Smooth muscle cell (in vitro differentiated cells): Measurements from ENCODE around the gene MLLT6. TPM values are rescaled to one million over a fixed set of nuclear protein-coding genes. Genes with fewer than 3 reads are reported as not detected.
A peak's percentile ranks its signal among the peaks of the same experiment; 100 is the strongest.

ENCODE experiments used
- DNase-seq: peaks from one replicate; lab custom pipeline; 2025; ENCODE audit not compliant: unreplicated experiment; lab: John Stamatoyannopoulos, UW
- H2AFZ ChIP-seq: fragments of 200-600 bp; sonication (generic); 2 replicates; pipeline ENCODE4 v1.6.0; 2016; ENCODE audit warnings: antibody characterized with exemption, low read depth, mild to moderate bottlenecking
- H3F3A ChIP-seq: fragments of 200-600 bp; sonication (generic); 2 replicates; pipeline ENCODE4 v1.6.0; 2017; ENCODE audit warnings: antibody characterized with exemption, low read depth
- H3K27ac ChIP-seq: fragments of 200-600 bp; sonication (generic); 2 replicates; pipeline ENCODE4 v1.5.1; 2016; ENCODE audit warnings: low read depth, mild to moderate bottlenecking
- H3K27me3 ChIP-seq: fragments of 200-600 bp; sonication (generic); 2 replicates; pipeline ENCODE4 v1.6.1; 2016; ENCODE audit warnings: low read depth, mild to moderate bottlenecking
- H3K36me3 ChIP-seq: fragments of 200-600 bp; sonication (generic); 2 replicates; pipeline ENCODE4 v1.5.1; 2016; ENCODE audit warnings: low read depth
- H3K4me1 ChIP-seq: fragments of 200-600 bp; sonication (generic); 2 replicates; pipeline ENCODE4 v1.5.1; 2016; ENCODE audit warnings: low read depth
- H3K4me2 ChIP-seq: fragments of 200-600 bp; sonication (generic); 2 replicates; pipeline ENCODE4 v1.6.0; 2016; ENCODE audit warnings: mild to moderate bottlenecking
- H3K4me3 ChIP-seq: fragments of 200-600 bp; sonication (generic); 2 replicates; pipeline ENCODE4 v1.5.1; 2016; ENCODE audit warnings: mild to moderate bottlenecking
- H3K79me2 ChIP-seq: fragments of 200-600 bp; sonication (generic); 2 replicates; pipeline ENCODE4 v1.6.0; 2016; ENCODE audit warnings: low read depth, mild to moderate bottlenecking
- H3K9ac ChIP-seq: fragments of 200-600 bp; sonication (generic); 2 replicates; pipeline ENCODE4 v1.6.0; 2016; ENCODE audit warnings: low read depth
- H3K9me3 ChIP-seq: fragments of 200-600 bp; sonication (generic); replicated peaks from 2 replicates; pipeline ENCODE4 v1.5.1; 2016; ENCODE audit warnings: low read depth
- H4K20me1 ChIP-seq: fragments of 200-600 bp; sonication (generic); 2 replicates; pipeline ENCODE4 v1.6.0; 2016; ENCODE audit warnings: low read depth
- CTCF ChIP-seq: fragments of 200-600 bp; sonication (generic); IDR thresholded peaks from 2 replicates; pipeline ENCODE4 v1.5.1; 2017; ENCODE audit warnings: borderline replicate concordance, mild to moderate bottlenecking, antibody characterized with exemption; ENCODE audit not compliant: insufficient read depth, poor library complexity, severe bottlenecking
- WGBS: methylation state at CpG from one replicate; pipeline ENCODE4 v1.1.7; 2016; ENCODE audit warnings: low lambda C conversion rate; 5-methylcytosine and 5-hydroxymethylcytosine counted together
- polyA plus RNA-seq: library from polyadenylated mRNA; unstranded; fragments of >200 nt; fragmentation: Nextera tagmentation; extraction: Ambion mirVana; gene quantifications from 2 replicates; pipeline ENCODE4 v1.2.1, GENCODE V29; 2016
- total RNA-seq: library from RNA; depleted of rRNA; stranded (reverse); fragments of >200 nt; gene quantifications from 2 replicates; pipeline ENCODE4 v1.2.3, GENCODE V29; 2014

The MLLT6 gene
- total and polyA plus RNA-seq, 2 experiments from 2014 or later, result 4.6 to 11.2 TPM

GRCh38 chr17:38706505-38707216 lies 1.6 kb downstream of the MLLT6 start:
- no peak for TF ChIP-seq CTCF
- no peak overlapping the region for H3K27ac ChIP-seq
- H3F3A ChIP-seq, result peaks cover 10% of the 10 kb centered on the region
- no peak overlapping the region for H3K9ac ChIP-seq
- H3K4me2 ChIP-seq, result peak overlapping the region; percentile 99
- no peaks in the 10 kb centered on the region for H3K79me2 ChIP-seq
- H3K36me3 ChIP-seq, result no peaks in the 10 kb centered on the region
- no peaks in the 10 kb centered on the region for H3K9me3 ChIP-seq
- no peak overlapping the region for H2AFZ ChIP-seq
- DNase-seq, result no peak
- H3K27me3 ChIP-seq, result no peaks in the 10 kb centered on the region
- H3K4me1 ChIP-seq, result peaks cover 12% of the 10 kb centered on the region
- WGBS, result 16% methylated on average over 20 of the region's 20 CpGs
- peaks cover 22% of the 10 kb centered on the region for H4K20me1 ChIP-seq
- H3K4me3 ChIP-seq, result peak overlapping the region; percentile 98

GRCh38 chr17:38707678-38708351 lies 2.7 kb downstream of the MLLT6 start:
- Histone ChIP-seq H3K4me3 (no peak overlapping the region), H3K27ac (no peak overlapping the region), H3F3A (peaks cover 6% of the 10 kb centered on the region), H3K36me3 (no peaks in the 10 kb centered on the region), H3K9ac (no peak overlapping the region), H2AFZ (no peak overlapping the region), H3K27me3 (no peaks in the 10 kb centered on the region), H4K20me1 (peaks cover 22% of the 10 kb centered on the region), H3K9me3 (no peaks in the 10 kb centered on the region), H3K4me1 (peaks cover 12% of the 10 kb centered on the region), H3K4me2 (no peak overlapping the region), H3K79me2 (no peaks in the 10 kb centered on the region)
- 89% methylated on average over 21 of the region's 21 CpGs for WGBS
- no peak for TF ChIP-seq CTCF
- DNase-seq, result no peak

GRCh38 chr17:38709104-38709820 lies 4.2 kb downstream of the MLLT6 start:
- no peaks in the 10 kb centered on the region for H3F3A ChIP-seq
- peaks cover 22% of the 10 kb centered on the region for H4K20me1 ChIP-seq
- no peak overlapping the region for H3K27ac ChIP-seq
- H3K4me3 ChIP-seq, result no peak overlapping the region
- H3K4me2 ChIP-seq, result no peak overlapping the region
- H3K27me3 ChIP-seq, result no peaks in the 10 kb centered on the region
- no peak overlapping the region for H2AFZ ChIP-seq
- H3K36me3 ChIP-seq, result no peaks in the 10 kb centered on the region
- no peaks in the 10 kb centered on the region for H3K79me2 ChIP-seq
- 93% methylated on average over 18 of the region's 18 CpGs for WGBS
- H3K9me3 ChIP-seq, result no peaks in the 10 kb centered on the region
- peaks cover 5% of the 10 kb centered on the region for H3K4me1 ChIP-seq
- DNase-seq, result no peak
- no peak overlapping the region for H3K9ac ChIP-seq
- no peak for TF ChIP-seq CTCF
